ENCODE measurements around the gene KCTD17.

Gene KCTD17

GRCh38 chr22:37043828-37044538, 7.6 kb upstream of the KCTD17 start:
- DNase-seq (ENCODE audit: low spot score) = peak; percentile 81

- DNase-seq (ENCODE audit: low spot score) = no peak
These were observed 6.6 kb upstream of the KCTD17 start for GRCh38 chr22:37044634-37045625.

- no peak for DNase-seq (ENCODE audit: low spot score)
These were observed 5.6 kb upstream of the KCTD17 start for GRCh38 chr22:37045958-37046357.

GRCh38 chr22:37046589-37046988, 5.0 kb upstream of the KCTD17 start:
- DNase-seq (ENCODE audit: low spot score) = no peak

GRCh38 chr22:37047006-37047405, 4.5 kb upstream of the KCTD17 start:
- no peak for DNase-seq (ENCODE audit: low spot score)

- no peak for DNase-seq (ENCODE audit: low spot score)
These were observed 3.4 kb upstream of the KCTD17 start for GRCh38 chr22:37048133-37048532.

GRCh38 chr22:37049224-37049623, 2.3 kb upstream of the KCTD17 start:
- DNase-seq (ENCODE audit: low spot score) = no peak

GRCh38 chr22:37050913-37051312, 629 bp upstream of the KCTD17 start:
- no peak for DNase-seq (ENCODE audit: low spot score)

- no peak for DNase-seq (ENCODE audit: low spot score)
These were observed 1.1 kb downstream of the KCTD17 start for GRCh38 chr22:37052386-37053309.

- DNase-seq (ENCODE audit: low spot score) = no peak
These were observed 1.9 kb downstream of the KCTD17 start for GRCh38 chr22:37053310-37054055.

- DNase-seq (ENCODE audit: low spot score) = no peak
These were observed 2.5 kb downstream of the KCTD17 start for GRCh38 chr22:37054056-37054395.

GRCh38 chr22:37054600-37055365, 3.2 kb downstream of the KCTD17 start:
- DNase-seq (ENCODE audit: low spot score) = no peak

- DNase-seq (ENCODE audit: low spot score) = no peak
These were observed 4.7 kb downstream of the KCTD17 start for GRCh38 chr22:37056246-37056645.

GRCh38 chr22:37057226-37057625, 5.7 kb downstream of the KCTD17 start:
- DNase-seq (ENCODE audit: low spot score) = no peak

GRCh38 chr22:37057796-37058510, 6.4 kb downstream of the KCTD17 start:
- DNase-seq (ENCODE audit: low spot score) = no peak

GRCh38 chr22:37058917-37059701, 7.6 kb downstream of the KCTD17 start:
- no peak for DNase-seq (ENCODE audit: low spot score)

GRCh38 chr22:37059876-37060449, 8.4 kb downstream of the KCTD17 start:
- no peak for DNase-seq (ENCODE audit: low spot score)

GRCh38 chr22:37060801-37061610, 9.5 kb downstream of the KCTD17 start:
- DNase-seq (ENCODE audit: low spot score) = no peak
